ES-I3 (cell line): ENCODE data around the gene CFAP77.

Source experiments
- H3K36me3 ChIP-seq: 2 replicates; pipeline ENCODE4 v1.6.1; 2013; ENCODE audit warnings: mild to moderate bottlenecking, low read length, control low read depth, moderate library complexity; ENCODE audit not compliant: insufficient read depth
- H3K4me1 ChIP-seq: 2 replicates; pipeline ENCODE4 v1.6.1; 2013; ENCODE audit warnings: mild to moderate bottlenecking, control low read depth, low read length; ENCODE audit not compliant: insufficient read depth
- H3K9ac ChIP-seq: 2 replicates; pipeline ENCODE4 v1.6.1; 2013; ENCODE audit warnings: low read depth, mild to moderate bottlenecking, low read length, moderate library complexity
- H3K9me3 ChIP-seq: 2 replicates; pipeline ENCODE4 v1.6.1; 2013; ENCODE audit warnings: mild to moderate bottlenecking, low read length, moderate library complexity; ENCODE audit not compliant: control insufficient read depth, insufficient read depth

The CFAP77 gene

DNA sequence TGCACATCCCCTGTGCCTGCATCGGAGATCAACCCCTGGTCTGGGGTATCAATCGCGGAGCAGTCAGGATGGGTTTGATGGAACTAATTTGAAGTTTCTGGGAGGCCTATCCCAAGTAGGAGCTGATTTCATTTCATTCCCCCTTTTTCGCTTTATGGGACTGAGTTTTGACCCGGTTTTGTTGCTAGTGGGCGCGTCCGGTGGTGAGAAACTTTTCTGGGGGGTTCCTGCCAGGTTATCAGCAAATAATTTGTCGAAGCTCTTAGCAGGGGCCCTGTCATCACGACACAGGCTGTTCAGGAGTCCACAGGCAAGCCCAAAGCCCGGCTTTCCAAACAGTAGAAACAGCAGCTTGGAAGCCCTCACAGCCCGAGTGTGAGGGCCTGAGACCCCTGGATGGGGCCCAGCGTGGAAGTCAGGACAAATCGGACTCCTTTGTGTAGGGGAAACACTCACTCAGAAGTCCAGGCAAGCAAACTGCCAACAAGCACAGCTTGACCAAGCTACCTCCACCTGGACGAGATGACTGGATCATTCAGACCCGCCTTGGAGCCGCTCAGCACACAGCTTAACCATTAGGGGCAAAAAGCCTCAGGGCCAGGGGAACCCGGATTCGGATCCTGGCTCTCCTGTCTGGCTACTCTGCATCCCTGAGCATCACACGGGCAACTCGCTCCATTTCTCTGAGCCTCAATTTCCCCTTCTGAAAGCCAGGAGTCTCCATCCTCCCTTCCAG, 108.0 kb downstream of the CFAP77 start:
- no peak overlapping the region for H3K9ac ChIP-seq
- H3K36me3 ChIP-seq: no peaks in the 10 kb centered on the region
- H3K9me3 ChIP-seq: no peaks in the 10 kb centered on the region
- no peaks in the 10 kb centered on the region for H3K4me1 ChIP-seq

- no peaks in the 10 kb centered on the region for H3K9me3 ChIP-seq
- no peaks in the 10 kb centered on the region for H3K36me3 ChIP-seq
- no peaks in the 10 kb centered on the region for H3K4me1 ChIP-seq
- no peak overlapping the region for H3K9ac ChIP-seq
Observed at GRCh38 chr9:132518626-132519025, 108.6 kb downstream of the CFAP77 start.

DNA sequence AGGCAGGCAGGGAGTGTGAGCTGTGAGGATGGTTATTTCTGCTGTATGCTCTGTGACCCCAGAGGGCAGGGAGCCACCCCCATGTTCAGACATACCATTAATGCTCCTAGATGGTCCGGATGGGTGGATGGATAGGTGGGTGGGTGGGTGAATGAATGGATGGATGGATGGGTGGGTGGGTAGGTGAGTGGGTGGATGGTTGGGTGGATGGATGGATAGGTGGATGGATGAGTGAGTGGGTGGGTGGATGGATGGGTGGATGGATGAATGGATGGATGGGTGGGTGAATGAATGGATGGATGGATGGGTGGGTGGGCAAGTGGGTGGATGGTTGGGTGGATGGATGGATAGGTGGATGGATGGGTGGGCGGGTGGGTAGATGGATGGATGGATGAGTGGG, 109.0 kb downstream of the CFAP77 start:
- Histone ChIP-seq H3K36me3 (no peaks in the 10 kb centered on the region), H3K9ac (no peak overlapping the region), H3K4me1 (no peaks in the 10 kb centered on the region), H3K9me3 (no peaks in the 10 kb centered on the region)

DNA sequence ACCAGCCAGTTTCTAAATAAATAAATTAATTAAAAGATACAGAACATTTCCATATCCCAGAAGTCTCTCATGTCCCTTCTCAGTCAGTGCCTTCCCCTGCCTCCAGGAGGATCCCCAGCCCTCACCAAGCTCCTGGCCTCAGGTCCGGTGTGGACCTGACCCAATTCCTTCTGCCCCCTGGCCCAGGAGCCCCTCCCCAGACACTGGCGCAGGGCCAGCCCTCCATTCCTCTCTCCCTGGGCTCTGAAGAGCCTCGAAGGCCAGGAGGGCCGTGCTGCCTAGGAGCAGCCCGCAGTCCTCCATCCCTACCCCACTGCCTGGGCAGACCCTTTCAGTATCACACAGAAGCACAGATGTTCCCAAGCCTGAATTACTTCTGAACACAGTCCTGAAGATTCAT, 110.6 kb downstream of the CFAP77 start:
- Histone ChIP-seq H3K36me3 (no peaks in the 10 kb centered on the region), H3K9ac (no peak overlapping the region), H3K9me3 (no peaks in the 10 kb centered on the region; the same call in 1 of the 2 replicates), H3K4me1 (no peaks in the 10 kb centered on the region)

GRCh38 chr9:132525308-132526023, 115.5 kb downstream of the CFAP77 start:
- no peaks in the 10 kb centered on the region for H3K4me1 ChIP-seq
- H3K9ac ChIP-seq: no peak overlapping the region
- H3K36me3 ChIP-seq: no peaks in the 10 kb centered on the region
- H3K9me3 ChIP-seq: no peaks in the 10 kb centered on the region; the same call in 1 of the 2 replicates

DNA sequence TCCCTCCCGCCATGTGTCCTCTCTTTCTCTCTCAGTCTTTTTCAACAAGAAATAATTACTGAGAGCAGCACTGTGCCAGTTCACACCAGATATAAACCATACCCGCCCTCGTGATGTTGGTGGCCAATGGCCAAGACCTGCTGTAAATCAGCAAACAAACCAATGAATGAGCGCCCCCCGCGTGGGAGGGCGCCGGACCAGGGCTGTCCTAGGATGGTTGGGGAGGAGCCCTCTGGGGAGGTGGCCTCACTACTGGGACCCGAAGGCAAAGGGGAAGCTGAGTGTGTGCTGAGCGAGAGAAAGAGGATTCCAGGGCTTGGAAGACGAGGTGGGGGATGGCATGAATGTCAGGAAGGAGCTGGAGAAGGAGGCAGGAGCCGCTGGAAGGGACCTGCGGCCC, 121.2 kb downstream of the CFAP77 start:
- H3K9ac ChIP-seq: no peak overlapping the region

GRCh38 chr9:132531710-132532570, 121.9 kb downstream of the CFAP77 start:
- Histone ChIP-seq H3K9me3 (peaks cover 7% of the 10 kb centered on the region), H3K4me1 (no peaks in the 10 kb centered on the region), H3K36me3 (no peaks in the 10 kb centered on the region), H3K9ac (no peak overlapping the region)

More for the DNA sequence above, 121.2 kb downstream of the CFAP77 start:
- Histone ChIP-seq H3K36me3 (no peaks in the 10 kb centered on the region), H3K9me3 (peaks cover 7% of the 10 kb centered on the region), H3K4me1 (no peaks in the 10 kb centered on the region)

DNA sequence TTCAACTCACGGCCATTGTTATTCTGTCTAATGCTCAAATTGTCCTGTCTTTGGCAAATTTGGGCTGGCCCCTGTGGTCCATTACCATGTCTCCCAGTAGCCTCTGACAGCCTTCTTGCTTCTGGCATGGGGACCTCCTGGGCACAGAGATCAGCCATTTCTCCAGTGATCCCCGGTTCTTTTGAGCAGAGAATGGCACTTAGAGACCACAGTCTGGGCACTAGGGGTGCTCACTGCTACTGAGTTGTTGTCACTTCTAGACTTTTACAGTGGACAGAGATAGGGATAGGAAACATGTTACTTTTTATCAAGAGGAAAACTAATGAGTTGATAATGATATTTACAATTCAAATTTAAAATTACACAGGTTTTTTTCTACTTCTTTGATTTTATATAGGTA, 124.8 kb downstream of the CFAP77 start:
- Histone ChIP-seq H3K9ac (no peak overlapping the region), H3K9me3 (peaks cover 7% of the 10 kb centered on the region), H3K36me3 (no peaks in the 10 kb centered on the region), H3K4me1 (no peaks in the 10 kb centered on the region)

DNA sequence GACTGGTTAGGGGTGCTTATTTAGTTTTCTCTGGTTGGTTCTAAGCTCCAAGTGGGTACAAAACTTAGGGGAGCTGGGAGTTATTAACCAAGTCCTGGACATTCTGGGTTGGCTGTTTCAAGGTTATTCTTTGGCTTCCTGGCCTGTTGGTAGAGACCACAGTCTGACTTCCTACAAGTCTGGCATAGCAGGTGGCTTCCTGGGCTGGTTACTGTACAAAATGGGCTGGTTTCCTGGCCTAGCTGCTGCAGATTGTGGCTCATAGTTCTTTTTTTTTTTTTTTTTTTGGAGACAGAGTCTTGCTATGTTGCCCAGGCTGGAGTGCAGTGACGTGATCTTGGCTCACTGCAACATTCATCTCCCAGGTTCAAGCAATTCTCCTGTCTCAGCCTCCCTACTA, 126.1 kb downstream of the CFAP77 start:
- peaks cover 10% of the 10 kb centered on the region; the same call in 1 of the 2 replicates for H3K4me1 ChIP-seq

DNA sequence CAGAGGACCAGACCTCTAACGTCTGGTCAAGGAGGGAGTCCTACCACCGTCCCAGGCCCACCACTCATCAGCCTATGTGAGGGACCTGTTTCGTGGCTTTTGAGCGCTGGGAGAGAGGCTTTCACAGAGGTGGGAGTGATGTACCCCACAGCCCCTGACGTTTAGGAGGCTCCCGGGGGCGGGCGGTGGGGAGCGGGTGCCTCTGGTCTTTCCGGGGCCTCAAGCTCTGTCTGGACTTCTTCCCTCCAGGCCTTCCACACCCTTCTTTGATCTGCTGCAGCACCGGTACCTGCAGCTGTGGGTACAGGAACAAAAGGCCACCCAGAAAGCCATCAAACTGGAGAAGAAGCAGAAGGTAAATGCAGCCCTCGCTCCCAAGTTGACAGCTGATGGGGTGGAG, 127.3 kb downstream of the CFAP77 start:
- no peak overlapping the region for H3K9ac ChIP-seq
- peaks cover 14% of the 10 kb centered on the region; the same call in 1 of the 2 replicates for H3K4me1 ChIP-seq
- no peaks in the 10 kb centered on the region for H3K36me3 ChIP-seq
- peaks cover 7% of the 10 kb centered on the region for H3K9me3 ChIP-seq

More for the DNA sequence above, 126.1 kb downstream of the CFAP77 start:
- H3K36me3 ChIP-seq: no peaks in the 10 kb centered on the region
- no peak overlapping the region for H3K9ac ChIP-seq
- H3K9me3 ChIP-seq: peaks cover 7% of the 10 kb centered on the region

DNA sequence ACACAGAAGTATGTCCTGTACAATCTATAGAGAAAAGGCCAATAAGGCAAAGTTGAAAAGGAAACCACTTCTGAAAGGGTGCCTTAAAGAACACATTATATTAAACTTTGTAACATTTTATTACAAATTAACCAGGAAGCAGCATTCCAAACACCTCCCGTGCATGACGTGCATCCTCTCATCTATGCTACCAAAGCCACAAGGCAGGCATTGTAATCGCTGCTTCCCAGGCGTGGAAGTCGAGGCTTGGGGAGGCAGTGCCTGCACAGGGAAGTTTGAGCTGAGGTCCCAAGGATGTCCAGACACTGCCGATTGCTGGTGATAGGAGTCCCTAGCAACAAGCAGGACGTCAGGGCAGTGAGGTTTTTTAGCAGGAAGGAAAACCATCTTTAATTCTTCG, 128.1 kb downstream of the CFAP77 start:
- no peaks in the 10 kb centered on the region for H3K36me3 ChIP-seq
- no peak overlapping the region for H3K9ac ChIP-seq
- peaks cover 7% of the 10 kb centered on the region for H3K9me3 ChIP-seq
- H3K4me1 ChIP-seq: peaks cover 14% of the 10 kb centered on the region; the same call in 1 of the 2 replicates

GRCh38 chr9:132539096-132539495, 129.1 kb downstream of the CFAP77 start:
- no peak overlapping the region for H3K9ac ChIP-seq
- peaks cover 14% of the 10 kb centered on the region; the same call in 1 of the 2 replicates for H3K4me1 ChIP-seq
- H3K9me3 ChIP-seq: peaks cover 3% of the 10 kb centered on the region; the same call in 1 of the 2 replicates
- no peaks in the 10 kb centered on the region for H3K36me3 ChIP-seq

DNA sequence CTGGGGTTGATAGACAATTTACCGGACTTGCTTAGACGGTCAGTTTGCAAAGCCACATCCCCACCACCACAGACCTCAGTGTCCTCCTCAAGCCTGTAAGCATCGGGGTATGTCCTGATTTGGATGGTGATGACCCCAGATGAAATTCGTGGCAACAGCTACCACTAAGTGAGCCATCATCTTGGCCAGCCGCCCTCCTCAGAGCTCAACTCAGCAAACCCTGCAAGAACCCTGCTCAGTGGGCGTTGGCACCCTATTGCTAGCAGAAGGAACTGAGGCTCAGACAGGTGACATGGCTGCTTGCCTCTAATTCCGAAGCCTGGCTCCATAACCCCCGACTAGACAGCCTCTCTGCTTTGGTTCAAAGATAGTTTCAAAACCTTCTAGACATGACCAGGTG, 131.0 kb downstream of the CFAP77 start:
- H3K4me1 ChIP-seq: peaks cover 14% of the 10 kb centered on the region; the same call in 1 of the 2 replicates
- no peaks in the 10 kb centered on the region for H3K9me3 ChIP-seq
- H3K36me3 ChIP-seq: no peaks in the 10 kb centered on the region
- H3K9ac ChIP-seq: no peak overlapping the region
